GM12878 (cell line): ENCODE data around the gene CCDC120. TPM values are rescaled to one million over a fixed set of nuclear protein-coding genes. Genes with fewer than 3 reads are reported as not detected.

Source experiments
- CBFB ChIP-seq: IDR thresholded peaks from 2 replicates; pipeline ENCODE4 v1.6.1; 2016; ENCODE audit warnings: antibody characterized with exemption, low read depth
- DPF2 ChIP-seq: fragments of 450-650 bp; IDR thresholded peaks from 2 replicates; pipeline ENCODE4 v1.6.1; 2017; ENCODE audit warnings: mild to moderate bottlenecking
- EGR1 ChIP-seq, 2 experiments: IDR thresholded peaks; 1 replicate in 1 of 2; 2 replicates in 1 of 2; pipeline ENCODE4 v1.6.1; 2011 to 2012; ENCODE audit warnings: low read depth in 2 of 2, low read length in 2 of 2, borderline replicate concordance in 1 of 2, mild to moderate bottlenecking in 1 of 2, moderate library complexity in 1 of 2
- IKZF2 ChIP-seq, 2 experiments: fragments of 450-650 bp; IDR thresholded peaks; 2 replicates each; pipeline ENCODE4 v1.6.1; 2017; ENCODE audit warnings: mild to moderate bottlenecking in 2 of 2, moderate library complexity in 2 of 2
- IRF4 ChIP-seq: IDR thresholded peaks from 2 replicates; pipeline ENCODE4 v1.6.1; 2011; ENCODE audit warnings: low read depth, low read length
- MEF2A ChIP-seq: IDR thresholded peaks from 2 replicates; pipeline ENCODE4 v1.6.1; 2011; ENCODE audit warnings: low read depth, mild to moderate bottlenecking, low read length, moderate library complexity; ENCODE audit not compliant: insufficient read depth
- PAX5 ChIP-seq: IDR thresholded peaks from 2 replicates; pipeline ENCODE4 v1.6.1; 2011; ENCODE audit warnings: low read depth, low read length, borderline replicate concordance
- PAX8 ChIP-seq: fragments of 450-650 bp; IDR thresholded peaks from 2 replicates; pipeline ENCODE4 v1.6.1; 2017; ENCODE audit warnings: mild to moderate bottlenecking, moderate library complexity
- POU2F2 ChIP-seq: IDR thresholded peaks from 3 replicates; pipeline ENCODE4 v1.6.1; 2011; ENCODE audit warnings: low read depth, mild to moderate bottlenecking, low read length, borderline replicate concordance
- RELB ChIP-seq: fragments of 450-650 bp; IDR thresholded peaks from 2 replicates; pipeline ENCODE4 v1.6.1; 2017; ENCODE audit warnings: low read depth, mild to moderate bottlenecking, moderate library complexity
- RFX5 ChIP-seq: IDR thresholded peaks from 2 replicates; pipeline ENCODE4 v1.6.1; 2011; ENCODE audit warnings: low read depth, low read length, improper control_type of control experiment
- SIX5 ChIP-seq: IDR thresholded peaks from 2 replicates; pipeline ENCODE4 v1.6.1; 2011; ENCODE audit warnings: mild to moderate bottlenecking, low read depth, low read length, moderate library complexity; ENCODE audit not compliant: severe bottlenecking
- SKIL ChIP-seq: fragments of 450-650 bp; IDR thresholded peaks from 2 replicates; pipeline ENCODE4 v1.6.1; 2017; ENCODE audit warnings: mild to moderate bottlenecking, low read depth, inconsistent platforms; ENCODE audit not compliant: poor library complexity, severe bottlenecking
- TCF3 ChIP-seq: IDR thresholded peaks from 2 replicates; pipeline ENCODE4 v1.6.1; 2012; ENCODE audit warnings: low read depth, mild to moderate bottlenecking, low read length, borderline replicate concordance; ENCODE audit not compliant: insufficient read depth
- USF1 ChIP-seq: IDR thresholded peaks from 2 replicates; pipeline ENCODE4 v1.6.1; 2011; ENCODE audit warnings: borderline replicate concordance, low read depth, mild to moderate bottlenecking, moderate library complexity, mixed read lengths, low read length; ENCODE audit not compliant: insufficient read depth; ENCODE audit errors: extremely low read length
- polyA plus RNA-seq, 11 experiments: library from polyadenylated mRNA; depleted of rRNA in 4 of 11; unstranded in 6 of 11; stranded (reverse) in 5 of 11; fragments of >200 nt; fragmentation: Nextera tagmentation in 4 of 11; fragmentation: Illumina TruSeq in 1 of 11; extraction: Ambion mirVana in 4 of 11; extraction: Trizol in 1 of 11; gene quantifications; 1 replicate in 1 of 11; 2 replicates in 10 of 11; pipeline versions ENCODE4 v1.2.1 to v1.2.3, GENCODE V29; 2011 to 2016; ENCODE audit warnings: inconsistent platforms in 2 of 11, missing spikeins in 2 of 11, low read depth in 1 of 11
- total RNA-seq, 4 experiments: library from RNA; depleted of rRNA in 3 of 4; stranded (reverse); fragments of >200 nt in 3 of 4; fragmentation: Illumina TruSeq in 1 of 4; extraction: Trizol in 1 of 4; gene quantifications; 2 replicates each; pipeline versions ENCODE4 v1.2.1 to v1.2.3, GENCODE V29; 2013 to 2021
- TF ChIP-seq, protein P1 (sequence below): fragments of 450-650 bp; formaldehyde crosslinking; IDR thresholded peaks from 2 replicates; pipeline ENCODE4 v1.4.0; 2020; ENCODE audit warnings: mild to moderate bottlenecking, moderate library complexity

CCDC120 gene
- total and polyA plus RNA-seq, 10 of the 15 experiments (the other 5 are each of a cell fraction or from before 2014, with no cell fraction given) = 0.11 to 4.1 (median 0.76) TPM

GRCh38 chrX:49079489-49080428, 21.0 kb downstream of the CCDC120 start, which contains the start of gene WDR45 (continued):
- TF ChIP-seq POU2F2 (no peak; the same call in 2 of the 3 replicates), RFX5 (no peak), RELB (no peak), MEF2A (no peak), IRF4 (no peak), PAX8 (no peak), SKIL (no peak), TCF3 (no peak), SIX5 (no peak), PAX5 (no peak), IKZF2 (IDR thresholded peaks at IDR 0.05) (no peak), CBFB (no peak), USF1 (no peak), DPF2 (0 out of 2 replicates have a peak, but pooled peaks have one; percentile 25), EGR1 (IDR thresholded peaks at IDR 0.05; ENCODE audit: borderline replicate concordance in 1 of 2, low read depth in 2 of 2, low read length in 2 of 2) (no peak)
- TF ChIP-seq, protein P1, sequence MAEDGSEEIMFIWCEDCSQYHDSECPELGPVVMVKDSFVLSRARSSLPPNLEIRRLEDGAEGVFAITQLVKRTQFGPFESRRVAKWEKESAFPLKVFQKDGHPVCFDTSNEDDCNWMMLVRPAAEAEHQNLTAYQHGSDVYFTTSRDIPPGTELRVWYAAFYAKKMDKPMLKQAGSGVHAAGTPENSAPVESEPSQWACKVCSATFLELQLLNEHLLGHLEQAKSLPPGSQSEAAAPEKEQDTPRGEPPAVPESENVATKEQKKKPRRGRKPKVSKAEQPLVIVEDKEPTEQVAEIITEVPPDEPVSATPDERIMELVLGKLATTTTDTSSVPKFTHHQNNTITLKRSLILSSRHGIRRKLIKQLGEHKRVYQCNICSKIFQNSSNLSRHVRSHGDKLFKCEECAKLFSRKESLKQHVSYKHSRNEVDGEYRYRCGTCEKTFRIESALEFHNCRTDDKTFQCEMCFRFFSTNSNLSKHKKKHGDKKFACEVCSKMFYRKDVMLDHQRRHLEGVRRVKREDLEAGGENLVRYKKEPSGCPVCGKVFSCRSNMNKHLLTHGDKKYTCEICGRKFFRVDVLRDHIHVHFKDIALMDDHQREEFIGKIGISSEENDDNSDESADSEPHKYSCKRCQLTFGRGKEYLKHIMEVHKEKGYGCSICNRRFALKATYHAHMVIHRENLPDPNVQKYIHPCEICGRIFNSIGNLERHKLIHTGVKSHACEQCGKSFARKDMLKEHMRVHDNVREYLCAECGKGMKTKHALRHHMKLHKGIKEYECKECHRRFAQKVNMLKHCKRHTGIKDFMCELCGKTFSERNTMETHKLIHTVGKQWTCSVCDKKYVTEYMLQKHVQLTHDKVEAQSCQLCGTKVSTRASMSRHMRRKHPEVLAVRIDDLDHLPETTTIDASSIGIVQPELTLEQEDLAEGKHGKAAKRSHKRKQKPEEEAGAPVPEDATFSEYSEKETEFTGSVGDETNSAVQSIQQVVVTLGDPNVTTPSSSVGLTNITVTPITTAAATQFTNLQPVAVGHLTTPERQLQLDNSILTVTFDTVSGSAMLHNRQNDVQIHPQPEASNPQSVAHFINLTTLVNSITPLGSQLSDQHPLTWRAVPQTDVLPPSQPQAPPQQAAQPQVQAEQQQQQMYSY (CRISPR knock-in tag) = no peak
